Heart left ventricle (tissue), 16 donors: ENCODE measurements around the gene TREH. TPM values are rescaled to one million over a fixed set of nuclear protein-coding genes. Genes with fewer than 3 reads are reported as not detected.
"Not testable (repeated sequence)": the region's sequence is repeated elsewhere in the genome, so short reads cannot be mapped to it uniquely, and the experiment has no call there.

Source experiments
- ATAC-seq, 4 donors: fragments of 200-7000 bp; cut with Tn5 transposase; one replicate each; pipeline ENCODE4 v1.9.1; 2020 to 2022; ENCODE audit warnings: moderate library complexity in 4 of 4, mild to moderate bottlenecking in 3 of 4, moderate number of reproducible peaks in 1 of 4
- DNase-seq, 5 donors: peaks; one replicate each; pipeline ENCODE4 v3.0.0-alpha.2; 2020
- H3K27ac ChIP-seq, 12 donors: fragments of 200-600 bp; sonication (generic) in 4 of 12; one replicate each; pipeline versions ENCODE4 v1.5.0 to v1.8.0; 2016 to 2022; ENCODE audit warnings: mild to moderate bottlenecking in 2 of 12
- H3K27me3 ChIP-seq, 9 donors: fragments of 200-600 bp; sonication (generic) in 2 of 9; one replicate each; pipeline versions ENCODE4 v1.5.1 to v1.8.0; 2016 to 2022; ENCODE audit warnings: mild to moderate bottlenecking in 3 of 9
- H3K36me3 ChIP-seq, 9 donors: fragments of 200-600 bp; sonication (generic) in 2 of 9; one replicate each; pipeline versions ENCODE4 v1.5.0 to v1.8.0; 2018 to 2022; ENCODE audit warnings: mild to moderate bottlenecking in 2 of 9
- H3K4me1 ChIP-seq, 12 donors: fragments of 200-600 bp; sonication (generic) in 4 of 12; one replicate each; pipeline versions ENCODE4 v1.5.0 to v1.8.0; 2016 to 2022; ENCODE audit warnings: mild to moderate bottlenecking in 3 of 12
- H3K4me3 ChIP-seq, 12 donors: fragments of 200-600 bp; sonication (generic) in 4 of 12; one replicate each; pipeline versions ENCODE4 v1.5.0 to v1.8.0; 2017 to 2022; ENCODE audit warnings: mild to moderate bottlenecking in 9 of 12, moderate library complexity in 4 of 12
- H3K9me3 ChIP-seq, 12 donors: fragments of 200-600 bp; sonication (generic) in 4 of 12; one replicate each; pipeline versions ENCODE4 v1.5.0 to v1.8.0; 2016 to 2022; ENCODE audit warnings: mild to moderate bottlenecking in 1 of 12
- CTCF ChIP-seq, 12 donors: fragments of 200-600 bp; sonication (generic) in 4 of 12; IDR thresholded peaks; one replicate each; pipeline versions ENCODE4 v1.5.0 to v1.8.0; 2018 to 2022; ENCODE audit warnings: antibody characterized with exemption in 12 of 12, mild to moderate bottlenecking in 5 of 12
- POLR2A ChIP-seq, 2 donors: fragments of 450-650 bp; IDR thresholded peaks; one replicate each; pipeline ENCODE4 v1.6.1; 2017; ENCODE audit warnings: antibody characterized with exemption in 2 of 2, mild to moderate bottlenecking in 2 of 2, moderate library complexity in 2 of 2
- WGBS, 4 donors: extraction: QIAGEN DNeasy Blood & Tissue Kit in 2 of 4; methylation state at CpG; one replicate each; pipeline versions ENCODE4 v1.1.5 to v1.1.7; 2013 to 2018; 5-methylcytosine and 5-hydroxymethylcytosine counted together
- intact Hi-C, 10 donors: fragments of 100-400 bp; cut with DNase I; formaldehyde crosslinking; loops; one replicate each; pipeline versions ENCODE4 v1.11.1 to v1.14.2; 2022
- polyA plus RNA-seq, 2 donors: library from polyadenylated mRNA; stranded (reverse); fragments of 200-250 nt; gene quantifications; one replicate each; pipeline ENCODE4 v1.2.3, GENCODE V29; 2013
- total RNA-seq, 9 donors: library from RNA; depleted of rRNA in 2 of 9; stranded (reverse); fragments of >200 nt in 2 of 9; fragmentation: NEBNext Ultra II Directional in 3 of 9; extraction: Animal tissue kit (Norgen Biotek cat#: 25700) in 3 of 9; gene quantifications; one replicate each; pipeline versions ENCODE4 v1.1.0 to v1.2.4, GENCODE V29; 2016 to 2023
- donor health status: ischemic (EF 13 %, LVEDD 7.1; RV severe dilation, severe dysfunction).
- donor health status: healthy with polysubstance abuse.
- donor health status: DM: no; HTN: yes; CAD: no.
- donor health status: DM: no; HTN: no; CAD: no.
- donor health status: ischemic (EF 25% LVEDD 6.9; RV normal size, moderate dysfunction).
- donor health status: ischemic (EF 25% LVEDD 5.7; RV mildly dilated, moderate dysfunction).
- donor health status: healthy.
- donor health status: DM: yes; HTN: yes; CAD: no.
- donor health status: ischemic (EF 35%, LVEDD 5.7; RV mildly dilated, moderate dysfunction).
- donor health status: nonischemic (EF 11% LVEDD 7.7; RV severe dilation, severe dysfunction).
- donor health status: DM: yes; HTN: yes; CAD: no.
- donor health status: PGD.
- donor health status: ischemic (EF 29% LVEDD 5.4; RV normal size, mild dysfunction).
- donor health status: nonischemic (EF 23%, LVEDD 6.1; RV moderate dilation, normal function).

TREH gene
- total and polyA plus RNA-seq, 11 donors: 0.17 to 1.7 TPM; not detected in 9

DNA sequence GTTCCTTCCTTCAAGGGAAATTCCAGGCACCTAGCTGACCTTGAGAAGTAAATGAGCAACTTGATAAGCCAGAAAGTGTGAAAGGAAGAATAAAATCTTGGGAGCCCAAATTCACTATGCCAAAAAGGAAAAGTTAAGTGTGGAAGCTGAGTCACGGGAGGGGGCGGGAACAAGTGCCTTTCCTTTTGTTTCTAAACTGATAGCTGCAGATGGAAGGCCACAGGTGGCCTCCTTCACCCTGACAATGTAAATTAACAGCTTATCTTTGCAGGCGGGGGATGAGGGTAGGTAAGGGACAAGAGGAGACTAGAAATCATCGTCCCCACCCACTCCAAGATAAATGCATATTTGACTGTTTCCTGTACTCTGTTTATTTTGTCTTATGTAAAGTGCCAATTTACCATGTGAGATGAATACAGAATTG, 36.4 kb upstream of the TREH start:
- H3K36me3 ChIP-seq: no peaks in the 10 kb centered on the region
- no peaks in the 10 kb centered on the region for H3K27me3 ChIP-seq
- H3K27ac ChIP-seq: peak overlapping the region in 2 of 12 donors; percentile 22 to 24
- no peak overlapping the region for H3K4me3 ChIP-seq
- DNase-seq (no peak), ATAC-seq (no peak)
- TF ChIP-seq POLR2A (IDR thresholded peaks at IDR 0.05) (no peak), CTCF (IDR thresholded peaks at IDR 0.05) (no peak)
- intact Hi-C loops: no loop called here
- peaks cover 0 to 8% (median 0%) of the 10 kb centered on the region in 12 donors for H3K4me1 ChIP-seq
- WGBS, 4 donors: 44 to 71% (median 63%) methylated on average over 4 of the region's 4 CpGs
- H3K9me3 ChIP-seq: no peaks in the 10 kb centered on the region

DNA sequence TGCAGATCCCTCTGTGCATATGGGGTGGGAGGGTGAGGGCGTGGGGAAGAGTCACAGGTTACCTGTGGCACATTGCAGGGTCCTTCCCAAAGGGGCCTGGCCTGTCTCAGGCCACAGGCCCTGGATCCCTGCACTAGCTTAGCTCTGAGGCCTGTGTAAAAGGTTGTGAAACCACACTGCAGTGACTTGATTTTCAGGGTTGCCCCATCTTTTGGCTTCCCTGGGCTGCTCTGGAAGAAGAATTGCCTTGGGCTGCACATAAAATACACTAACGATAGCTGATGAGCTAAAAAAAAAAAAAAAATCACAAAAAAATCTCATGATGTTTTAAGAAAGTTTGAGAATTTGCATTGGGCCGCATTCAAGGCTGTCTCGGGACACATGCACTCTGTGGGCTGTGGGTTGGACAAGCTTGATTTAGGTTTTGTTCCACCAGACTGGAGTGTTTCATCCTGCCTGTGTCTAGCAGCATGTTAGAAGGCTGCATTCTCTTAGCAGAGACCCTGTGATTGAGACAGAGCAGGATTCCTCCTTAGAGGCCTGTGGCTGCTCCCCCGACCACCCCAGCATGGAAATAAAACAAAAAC, 35.9 kb upstream of the TREH start:
- intact Hi-C loops: no loop called here
- H3K4me3 ChIP-seq: no peak overlapping the region
- no peaks in the 10 kb centered on the region for H3K9me3 ChIP-seq
- ATAC-seq: peak in 1 of 4 donors; percentile 36
- H3K27me3 ChIP-seq: no peaks in the 10 kb centered on the region
- DNase-seq: no peak
- TF ChIP-seq POLR2A (IDR thresholded peaks at IDR 0.05) (no peak), CTCF (IDR thresholded peaks at IDR 0.05) (no peak)
- peak overlapping the region in 3 of 12 donors; percentile 9 to 24 (median 22) for H3K27ac ChIP-seq
- H3K4me1 ChIP-seq: peaks cover 0 to 8% (median 0%) of the 10 kb centered on the region in 12 donors
- 76 to 84% (median 80%) methylated on average over 5 of the region's 5 CpGs for WGBS, 4 donors
- H3K36me3 ChIP-seq: no peaks in the 10 kb centered on the region

GRCh38 chr11:118714816-118715215, 35.4 kb upstream of the TREH start:
- no peak for ATAC-seq
- intact Hi-C loops: no loop called here
- no peaks in the 10 kb centered on the region for H3K9me3 ChIP-seq
- H3K27me3 ChIP-seq: no peaks in the 10 kb centered on the region
- no peaks in the 10 kb centered on the region for H3K36me3 ChIP-seq
- H3K27ac ChIP-seq: peak overlapping the region in 1 of 12 donors; percentile 9
- H3K4me3 ChIP-seq: no peak overlapping the region
- H3K4me1 ChIP-seq: peaks cover 0 to 8% (median 0%) of the 10 kb centered on the region in 12 donors
- no peak for DNase-seq
- TF ChIP-seq CTCF (IDR thresholded peaks at IDR 0.05): no peak
- TF ChIP-seq POLR2A (IDR thresholded peaks at IDR 0.05): no peak

- H3K4me1 ChIP-seq, intact Hi-C loops, DNase-seq, H3K4me3 ChIP-seq, ATAC-seq, H3K27me3 ChIP-seq, H3K9me3 ChIP-seq, H3K36me3 ChIP-seq, H3K27ac ChIP-seq: not testable (repeated sequence)
- 90 to 94% (median 93%) methylated on average over 5 of the region's 5 CpGs for WGBS, 4 donors
Observed at GRCh38 chr11:118714416-118714815, 35.0 kb upstream of the TREH start.

GRCh38 chr11:118708296-118708695, 28.8 kb upstream of the TREH start:
- no peak overlapping the region for H3K4me3 ChIP-seq
- H3K9me3 ChIP-seq: no peaks in the 10 kb centered on the region
- peaks cover 0 to 18% (median 0%) of the 10 kb centered on the region in 12 donors for H3K4me1 ChIP-seq
- no peaks in the 10 kb centered on the region for H3K36me3 ChIP-seq
- no peak overlapping the region for H3K27ac ChIP-seq
- DNase-seq (no peak), ATAC-seq (no peak)
- WGBS, 4 donors: 74 to 83% (median 80%) methylated on average over 6 of the region's 6 CpGs
- H3K27me3 ChIP-seq: no peaks in the 10 kb centered on the region
- intact Hi-C loops: no loop called here
- TF ChIP-seq CTCF (IDR thresholded peaks at IDR 0.05) (no peak), POLR2A (IDR thresholded peaks at IDR 0.05) (no peak)
